HG03196 (cell line): ENCODE data around the gene ITFG1.
"Not testable (repeated sequence)": the region's sequence is repeated elsewhere in the genome, so short reads cannot be mapped to it uniquely, and the experiment has no call there.

Source experiments
- ATAC-seq: cut with Tn5 transposase; IDR thresholded peaks from one replicate; pipeline ENCODE4 v1.9.1; 2021; ENCODE audit not compliant: unreplicated experiment

The ITFG1 gene

DNA sequence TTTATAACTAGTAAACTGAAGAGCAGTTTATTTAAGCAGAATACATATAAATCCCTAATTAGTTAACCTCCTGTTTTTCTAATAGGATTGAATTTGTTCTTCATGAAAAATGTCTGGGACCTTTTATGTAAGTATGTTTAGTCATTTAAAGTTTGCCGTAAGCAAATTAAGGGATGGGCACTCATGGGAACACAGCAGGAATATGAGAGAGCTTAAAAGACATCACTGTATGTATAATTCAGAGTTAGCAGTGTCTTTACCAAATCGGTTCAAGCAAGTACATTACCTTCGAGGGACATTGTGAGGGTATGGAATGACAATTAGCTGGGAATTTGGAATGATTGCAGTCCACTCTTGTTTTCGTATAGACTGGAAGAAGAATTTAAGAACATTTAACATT is 299.4 kb downstream of the ITFG1 start:
- ATAC-seq: no peak

- ATAC-seq: no peak
These were observed 300.4 kb downstream of the ITFG1 start for GRCh38 chr16:47160422-47160821.

- no peak for ATAC-seq
These were observed 301.9 kb downstream of the ITFG1 start for GRCh38 chr16:47158992-47159391.

- no peak for ATAC-seq
These were observed 304.1 kb downstream of the ITFG1 start for GRCh38 chr16:47156680-47157215.

- ATAC-seq: not testable (repeated sequence)
These were observed 308.4 kb downstream of the ITFG1 start for GRCh38 chr16:47152501-47152900.

DNA sequence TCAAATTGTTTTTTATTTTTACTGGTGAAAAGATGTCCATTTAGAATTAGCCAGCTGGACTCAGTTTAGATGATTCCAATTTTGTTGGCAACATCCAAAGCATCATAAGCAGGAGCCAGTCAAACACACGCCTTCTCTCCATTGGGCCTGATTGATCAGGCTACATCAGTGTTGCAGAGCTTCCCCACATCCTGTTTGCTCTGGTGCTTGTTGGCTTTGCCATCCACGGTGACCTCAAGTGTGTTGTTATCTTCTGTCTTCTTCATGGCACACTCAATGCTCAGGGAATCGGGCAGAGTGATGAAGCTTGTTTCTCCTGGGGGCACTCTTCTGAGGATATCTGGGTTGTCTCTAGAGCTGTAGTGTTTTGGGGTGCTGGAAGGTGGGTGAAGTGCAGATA is 310.8 kb downstream of the ITFG1 start:
- ATAC-seq: no peak

GRCh38 chr16:47144559-47144877 is 316.3 kb downstream of the ITFG1 start:
- no peak for ATAC-seq

- ATAC-seq: peak; percentile 44
These were observed 316.9 kb downstream of the ITFG1 start, which contains the start of gene NETO2 for GRCh38 chr16:47143677-47144558. TSS of gene NETO2 (minus strand) at chr16:47143945. CDS start at chr16:47143612, 333 bp downstream.

DNA sequence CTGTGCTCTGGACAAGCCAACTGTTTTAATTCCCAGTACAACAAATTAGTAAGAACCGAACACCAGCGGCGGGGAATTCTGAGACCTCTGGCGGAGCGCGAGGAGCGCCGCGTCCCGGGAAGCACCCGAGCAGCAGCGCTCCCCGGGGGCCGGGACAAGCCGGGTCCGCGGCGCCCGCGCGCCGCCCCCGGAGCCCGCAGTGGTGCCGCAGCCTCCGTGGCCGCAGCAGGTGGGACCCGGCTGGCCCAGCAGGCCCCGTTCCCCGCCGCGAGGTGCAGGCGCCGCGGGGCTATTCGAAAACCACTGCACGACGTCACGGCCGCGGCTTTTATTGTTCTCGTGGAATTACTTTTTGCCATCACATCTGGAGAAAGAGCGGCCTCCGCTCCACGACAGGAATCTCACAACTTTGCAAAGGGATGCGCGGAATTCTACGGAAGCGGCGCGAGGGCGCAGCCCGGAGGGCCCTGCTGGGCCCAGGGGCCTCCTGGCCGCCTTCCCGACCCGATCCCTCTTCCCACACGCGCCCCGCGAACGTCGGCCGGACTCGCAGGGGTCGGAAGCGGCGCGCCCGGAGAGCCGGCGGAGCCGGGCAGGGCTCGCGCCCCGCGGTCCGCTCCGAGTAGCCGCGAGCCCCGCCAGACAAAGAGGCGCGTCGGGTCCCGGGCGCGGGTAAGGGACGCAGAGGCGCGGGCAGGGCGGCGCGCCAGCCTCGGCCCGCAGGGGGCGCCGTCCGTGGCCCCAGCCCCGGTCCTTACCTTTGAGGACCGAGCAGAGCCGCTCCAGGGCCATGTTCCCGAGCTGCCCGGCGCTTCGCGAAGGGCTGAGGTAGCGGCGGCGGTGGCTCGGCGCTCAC is 317.8 kb downstream of the ITFG1 start:
- ATAC-seq: peak; percentile 59

DNA sequence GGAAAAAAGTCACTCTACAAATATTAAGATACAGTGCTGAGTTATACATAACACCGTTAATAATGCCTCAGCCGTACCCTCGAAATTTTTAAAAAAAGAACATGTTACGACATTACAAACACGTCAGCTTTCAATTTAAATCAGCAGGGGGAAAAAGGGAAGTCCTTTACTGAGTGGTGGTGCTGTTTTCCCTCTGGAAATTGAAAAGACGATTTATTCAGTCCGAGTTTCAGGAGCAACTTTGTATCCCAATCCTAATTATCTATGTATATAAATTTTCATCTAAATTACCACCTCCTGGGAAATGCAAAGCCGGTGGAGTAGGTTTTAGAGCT is 318.4 kb downstream of the ITFG1 start:
- no peak for ATAC-seq

- peak; percentile 59 for ATAC-seq
These were observed 318.9 kb downstream of the ITFG1 start for GRCh38 chr16:47141773-47142485.

DNA sequence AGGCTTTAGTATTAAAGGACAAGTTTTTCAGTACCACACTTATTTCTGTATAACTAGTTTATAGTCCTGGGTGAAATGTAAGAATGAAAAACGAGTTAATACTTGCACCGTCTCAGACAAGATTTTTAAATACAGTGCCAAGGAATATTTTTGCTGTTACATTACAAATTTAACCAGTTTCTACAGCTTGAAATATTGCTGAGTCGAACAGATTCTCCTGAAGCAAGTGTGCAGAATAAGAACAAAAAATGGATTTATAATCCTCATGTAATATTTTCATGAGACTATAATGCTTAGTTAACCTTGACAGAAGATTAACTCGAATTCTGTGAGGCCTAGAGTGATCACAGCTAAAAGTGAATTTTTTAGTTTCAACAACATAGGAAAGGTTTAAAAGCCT is 320.2 kb downstream of the ITFG1 start:
- ATAC-seq: no peak

- no peak for ATAC-seq
These were observed 321.2 kb downstream of the ITFG1 start for GRCh38 chr16:47139561-47140185.

- not testable (repeated sequence) for ATAC-seq
These were observed 322.9 kb downstream of the ITFG1 start for GRCh38 chr16:47137925-47138324.

DNA sequence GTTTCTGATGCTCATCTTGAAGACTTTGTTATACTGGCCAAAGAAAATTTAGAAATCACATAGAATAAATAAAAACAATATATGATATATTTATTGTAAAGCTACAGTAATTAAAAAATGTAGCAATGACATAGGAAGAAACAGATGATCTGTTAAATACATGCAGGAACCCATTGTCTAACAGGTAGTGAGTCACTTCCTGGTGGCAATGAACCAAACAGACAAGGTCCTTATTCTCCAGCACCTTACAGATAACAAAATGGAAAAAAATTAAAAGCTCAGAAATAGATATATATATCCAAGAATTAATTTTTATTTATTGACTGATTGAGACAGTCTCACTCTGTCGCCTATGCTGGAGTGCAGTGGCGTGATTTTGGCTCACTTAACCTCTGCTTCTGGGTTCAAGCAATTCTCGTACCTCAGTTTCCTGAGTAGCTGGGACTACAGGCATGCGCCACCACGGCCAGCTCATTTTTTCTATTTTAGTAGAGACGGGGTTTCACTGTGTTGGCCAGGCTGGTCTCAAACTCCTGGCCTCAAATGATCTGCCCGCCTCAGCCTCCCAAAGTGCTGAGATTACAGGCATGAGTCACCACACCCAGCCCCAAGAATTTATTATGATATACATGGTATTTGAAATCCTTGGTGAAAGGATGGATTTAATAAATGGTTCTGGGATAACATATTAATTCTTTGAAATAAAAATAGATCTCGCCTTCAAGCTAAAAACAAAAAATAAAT is 324.6 kb downstream of the ITFG1 start:
- ATAC-seq: no peak

- no peak for ATAC-seq
These were observed 326.3 kb downstream of the ITFG1 start for GRCh38 chr16:47134550-47134949.

DNA sequence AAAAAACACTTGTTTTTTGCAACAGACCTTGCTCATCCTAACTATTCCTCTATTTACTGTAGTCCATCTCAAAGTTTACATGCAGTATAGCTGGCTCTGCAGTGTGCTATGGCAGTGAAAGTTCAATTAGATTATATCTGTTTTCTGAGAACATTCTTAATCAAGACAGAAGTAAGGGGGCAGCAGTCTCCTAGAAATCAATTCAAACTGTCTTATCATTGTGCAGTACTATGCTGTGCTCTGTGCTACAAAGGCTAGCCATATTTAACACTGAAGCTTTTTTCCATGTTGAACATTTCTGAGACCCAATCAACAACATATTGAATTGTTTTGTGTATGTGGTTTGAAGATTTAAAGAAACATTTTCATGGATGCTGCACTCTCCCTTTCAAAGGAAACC is 328.6 kb downstream of the ITFG1 start:
- no peak for ATAC-seq

- no peak for ATAC-seq
These were observed 331.0 kb downstream of the ITFG1 start for GRCh38 chr16:47129755-47130435.

- ATAC-seq: no peak
These were observed 333.3 kb downstream of the ITFG1 start for GRCh38 chr16:47127541-47127940.
